HepG2 (cell line): ENCODE measurements around the gene CORO7. TPM values are rescaled to one million over a fixed set of nuclear protein-coding genes. Genes with fewer than 3 reads are reported as not detected.

Experiments used
- ATF3 ChIP-seq: sonication (generic); formaldehyde crosslinking; IDR thresholded peaks from 2 replicates; pipeline ENCODE4 v1.4.0; 2020; ENCODE audit warnings: missing genetic modification reagents
- CHD2 ChIP-seq: IDR thresholded peaks from 2 replicates; pipeline ENCODE4 v1.6.1; 2011; ENCODE audit warnings: low read depth, low read length, improper control_type of control experiment
- E2F5 ChIP-seq: sonication (generic); formaldehyde crosslinking; conservative IDR thresholded peaks from 2 replicates; pipeline ENCODE4 v1.4.0; 2020; ENCODE audit warnings: missing genetic modification reagents
- GPN1 ChIP-seq: sonication (generic); formaldehyde crosslinking; IDR thresholded peaks from 2 replicates; pipeline ENCODE4 v1.5.1; 2020; ENCODE audit warnings: missing genetic modification reagents, borderline replicate concordance
- HCFC1 ChIP-seq: fragments of 150-350 bp; IDR thresholded peaks from 2 replicates; pipeline ENCODE4 v1.6.1; 2014; ENCODE audit warnings: low read depth, low read length
- IRF1 ChIP-seq: sonication (generic); formaldehyde crosslinking; IDR thresholded peaks from 2 replicates; pipeline ENCODE4 v1.4.0; 2020; ENCODE audit warnings: low read depth, mild to moderate bottlenecking, missing genetic modification reagents
- KLF12 ChIP-seq: sonication (generic); formaldehyde crosslinking; IDR thresholded peaks from 2 replicates; pipeline ENCODE4 v1.4.0; 2020; ENCODE audit warnings: missing genetic modification reagents, borderline replicate concordance
- LBX2 ChIP-seq: sonication (generic); formaldehyde crosslinking; IDR thresholded peaks from 2 replicates; pipeline ENCODE4 v1.5.0; 2020; ENCODE audit warnings: missing genetic modification reagents, mild to moderate bottlenecking, borderline replicate concordance
- MNT ChIP-seq: fragments of 450-650 bp; IDR thresholded peaks from 2 replicates; pipeline ENCODE4 v1.6.1; 2016
- PHF21A ChIP-seq: sonication (generic); formaldehyde crosslinking; IDR thresholded peaks from 2 replicates; pipeline ENCODE4 v1.5.0; 2020; ENCODE audit warnings: mild to moderate bottlenecking, missing genetic modification reagents
- PRDM4 ChIP-seq: sonication (generic); formaldehyde crosslinking; IDR thresholded peaks from 2 replicates; pipeline ENCODE4 v1.9.0; 2021; ENCODE audit warnings: missing genetic modification reagents, borderline replicate concordance
- SIN3B ChIP-seq: fragments of 150-350 bp; IDR thresholded peaks from 2 replicates; pipeline ENCODE4 v1.6.1; 2014; ENCODE audit warnings: low read length
- TSC22D2 ChIP-seq: sonication (generic); formaldehyde crosslinking; IDR thresholded peaks from 2 replicates; pipeline ENCODE4 v1.5.1; 2020; ENCODE audit warnings: missing genetic modification reagents, mild to moderate bottlenecking, borderline replicate concordance
- ZBTB1 ChIP-seq: sonication (generic); formaldehyde crosslinking; IDR thresholded peaks from 2 replicates; pipeline ENCODE4 v1.4.0; 2020; ENCODE audit warnings: missing genetic modification reagents, borderline replicate concordance
- ZKSCAN1 ChIP-seq: fragments of 150-350 bp; IDR thresholded peaks from 2 replicates; pipeline ENCODE4 v1.6.1; 2014; ENCODE audit warnings: low read length
- ZNF205 ChIP-seq: IDR thresholded peaks from 2 replicates; pipeline ENCODE4 v1.6.1; 2018; ENCODE audit warnings: missing biosample characterization, missing genetic modification reagents
- ZNF570 ChIP-seq: sonication (generic); formaldehyde crosslinking; IDR thresholded peaks from 2 replicates; pipeline ENCODE4 v1.4.0; 2020; ENCODE audit warnings: mild to moderate bottlenecking, missing genetic modification reagents, borderline replicate concordance
- ZNF619 ChIP-seq: sonication (generic); formaldehyde crosslinking; IDR thresholded peaks from 2 replicates; pipeline ENCODE4 v1.4.0; 2020; ENCODE audit warnings: mild to moderate bottlenecking, missing genetic modification reagents
- ZNF674 ChIP-seq: sonication (generic); formaldehyde crosslinking; IDR thresholded peaks from 2 replicates; pipeline ENCODE4 v1.5.0; 2020; ENCODE audit warnings: low read depth, mild to moderate bottlenecking, missing genetic modification reagents
- ZSCAN5A ChIP-seq: sonication (generic); formaldehyde crosslinking; IDR thresholded peaks from 2 replicates; pipeline ENCODE4 v1.8.0; 2022; ENCODE audit warnings: mild to moderate bottlenecking, missing genetic modification reagents, borderline replicate concordance
- polyA plus RNA-seq, 8 experiments: library from polyadenylated mRNA; depleted of rRNA in 3 of 8; stranded (reverse) in 7 of 8; unstranded in 1 of 8; fragments of >200 nt; fragmentation: Illumina TruSeq in 4 of 8; extraction: Trizol in 4 of 8; gene quantifications; 2 replicates each; pipeline versions ENCODE4 v1.2.1 to v1.2.3, GENCODE V29; 2011 to 2016; ENCODE audit warnings: low read depth in 4 of 8, missing spikeins in 1 of 8, mixed read lengths in 1 of 8; ENCODE audit not compliant: insufficient read depth in 1 of 8
- total RNA-seq, 5 experiments: library from RNA; depleted of rRNA; stranded (reverse); fragments of >200 nt; fragmentation: Illumina TruSeq; extraction: Trizol; gene quantifications; 2 replicates each; pipeline ENCODE4 v1.2.3, GENCODE V29; 2016; ENCODE audit warnings: low read depth in 1 of 5

CORO7 gene
- total and polyA plus RNA-seq, 2 of the 13 experiments (the other 11 are each of a cell fraction or from before 2014, with no cell fraction given): 9.9 to 14.3 TPM

- TF ChIP-seq IRF1 (no peak), PRDM4 (CRISPR knock-in tag) (no peak), ZNF619 (CRISPR knock-in tag) (no peak), ZNF205 (no peak), KLF12 (CRISPR knock-in tag) (no peak; the same call in 1 of the 2 replicates), LBX2 (no peak), PHF21A (peak; percentile 95), GPN1 (CRISPR knock-in tag) (no peak), ZNF674 (CRISPR knock-in tag) (no peak), ZSCAN5A (no peak; the same call in 1 of the 2 replicates), ATF3 (CRISPR knock-in tag) (no peak), HCFC1 (no peak), CHD2 (no peak), ZNF570 (no peak), SIN3B (no peak), MNT (no peak), TSC22D2 (no peak), ZBTB1 (no peak), ZKSCAN1 (no peak), E2F5 (CRISPR knock-in tag) (no peak; the same call in 1 of the 2 replicates)
These were observed 45.1 kb upstream of the CORO7 start (continued) for GRCh38 chr16:4461250-4462085.
